GM19455 (cell line): ENCODE data around the gene MVK.

Source experiments
- ATAC-seq: cut with Tn5 transposase; IDR thresholded peaks from one replicate; pipeline ENCODE4 v1.9.1; 2021; ENCODE audit not compliant: unreplicated experiment

MVK gene

GRCh38 chr12:109544955-109545531 lies 28.6 kb upstream of the MVK start:
- no peak for ATAC-seq

- ATAC-seq, result no peak
Observed at GRCh38 chr12:109545826-109546225, 27.8 kb upstream of the MVK start.

DNA sequence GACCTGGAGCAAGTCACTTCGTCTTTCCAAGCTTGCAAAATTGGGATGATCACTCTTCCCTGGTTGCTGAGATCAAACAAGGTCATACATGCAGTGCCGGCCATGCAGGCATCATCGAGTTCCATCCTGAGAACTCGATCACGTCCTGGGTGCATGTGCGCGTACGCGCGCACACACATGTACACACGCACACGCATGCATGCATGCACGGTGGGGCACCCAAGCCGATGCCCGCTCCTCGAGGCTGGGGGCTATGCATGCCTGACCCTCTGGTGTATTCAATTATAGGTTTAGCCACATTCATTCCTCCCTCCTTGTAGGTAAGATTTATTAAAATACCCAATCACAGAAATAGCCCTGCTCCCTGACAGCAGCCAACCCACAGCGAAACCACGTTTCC lies 26.3 kb upstream of the MVK start:
- no peak for ATAC-seq

- no peak for ATAC-seq
Observed at GRCh38 chr12:109548258-109548657, 25.3 kb upstream of the MVK start.

DNA sequence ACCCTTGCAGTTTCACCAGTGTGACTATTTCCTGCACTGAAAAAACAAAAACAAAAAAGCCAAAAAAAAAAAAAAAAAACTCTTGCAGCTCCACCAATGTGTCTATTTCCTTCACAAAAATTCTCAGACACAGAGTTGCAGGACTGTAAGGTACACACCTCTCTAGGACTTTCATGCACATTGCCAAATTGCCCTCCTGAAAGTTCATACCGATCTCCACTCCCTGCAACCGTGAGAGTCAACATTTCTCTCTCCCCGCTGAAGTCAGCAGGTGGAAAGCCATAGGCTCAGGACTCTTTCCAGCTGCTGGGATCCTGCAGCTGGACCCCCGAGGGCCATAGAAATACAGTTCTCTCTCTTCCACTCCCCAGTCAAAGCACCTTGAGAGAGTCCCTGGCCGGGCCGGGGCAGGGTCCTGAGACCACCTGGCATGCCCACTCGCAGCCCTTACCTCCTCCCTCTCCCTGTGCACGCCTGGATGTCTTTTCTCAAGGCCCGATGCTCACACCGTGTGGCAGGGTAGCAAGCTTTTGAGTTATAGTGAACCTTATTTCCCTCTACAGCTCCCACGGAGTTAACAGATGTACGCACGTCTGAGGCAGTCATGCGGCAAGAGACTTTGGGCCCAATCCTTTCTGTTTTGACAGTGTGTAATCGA lies 23.9 kb upstream of the MVK start:
- no peak for ATAC-seq

DNA sequence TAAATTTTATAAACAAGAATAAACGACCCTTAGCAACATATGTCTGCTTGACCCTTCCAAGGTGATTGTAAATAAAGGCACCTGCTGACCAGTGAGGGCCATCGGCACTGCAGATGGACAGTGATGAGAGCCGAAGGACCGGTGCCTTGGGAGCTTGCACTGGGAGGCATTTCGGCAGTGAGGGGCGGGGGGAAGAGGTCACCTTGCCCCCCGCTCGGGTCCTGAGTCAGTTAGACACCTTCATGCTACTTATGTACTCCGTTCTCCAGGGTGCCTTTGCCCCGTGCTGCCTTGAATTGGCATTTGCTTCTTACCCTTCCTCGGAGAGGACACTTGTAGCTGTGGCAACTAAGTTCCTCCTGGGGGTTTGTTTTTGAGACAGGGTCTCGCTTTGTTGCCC lies 23.3 kb upstream of the MVK start:
- ATAC-seq, result no peak

DNA sequence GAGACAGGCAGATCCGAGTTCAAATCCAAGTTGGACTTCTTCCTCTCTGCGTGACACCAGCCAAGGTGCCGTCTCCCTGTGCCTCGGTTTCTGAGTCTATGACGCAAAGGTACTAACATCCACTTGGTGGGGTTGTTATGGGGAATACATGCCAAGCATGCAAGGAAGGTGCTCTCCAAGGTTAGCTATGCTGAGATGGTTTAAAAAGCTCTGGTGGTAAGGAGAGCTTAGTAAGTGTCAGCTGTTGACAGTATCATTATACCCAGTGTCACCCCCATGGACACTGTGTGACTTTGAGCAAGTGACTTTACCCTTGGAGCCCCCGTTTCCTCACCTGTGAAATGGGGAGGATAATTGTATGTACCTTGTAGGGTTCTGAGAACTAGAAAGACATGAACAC lies 22.5 kb upstream of the MVK start:
- ATAC-seq, result no peak

DNA sequence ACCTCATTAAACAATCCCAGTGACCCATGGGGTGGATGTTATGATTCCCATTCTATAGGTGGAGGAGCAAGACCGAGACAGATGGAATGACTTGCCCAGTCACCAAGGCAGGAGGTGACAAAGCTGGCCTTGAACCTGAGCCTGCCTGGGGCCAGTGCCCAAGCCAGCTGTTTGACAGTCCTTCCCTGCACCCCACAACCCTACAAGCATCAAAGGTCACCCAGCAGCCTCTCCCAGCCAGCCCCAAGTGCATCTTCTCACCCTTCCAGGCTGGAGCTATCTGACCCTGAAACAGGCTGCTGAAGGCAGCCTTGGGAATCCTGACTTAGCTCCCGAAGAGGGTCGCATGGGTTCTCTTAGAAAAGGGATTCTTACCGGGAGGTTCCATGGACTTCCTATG lies 20.6 kb upstream of the MVK start:
- ATAC-seq, result no peak

- no peak for ATAC-seq
Observed at GRCh38 chr12:109553483-109553882, 20.1 kb upstream of the MVK start.

DNA sequence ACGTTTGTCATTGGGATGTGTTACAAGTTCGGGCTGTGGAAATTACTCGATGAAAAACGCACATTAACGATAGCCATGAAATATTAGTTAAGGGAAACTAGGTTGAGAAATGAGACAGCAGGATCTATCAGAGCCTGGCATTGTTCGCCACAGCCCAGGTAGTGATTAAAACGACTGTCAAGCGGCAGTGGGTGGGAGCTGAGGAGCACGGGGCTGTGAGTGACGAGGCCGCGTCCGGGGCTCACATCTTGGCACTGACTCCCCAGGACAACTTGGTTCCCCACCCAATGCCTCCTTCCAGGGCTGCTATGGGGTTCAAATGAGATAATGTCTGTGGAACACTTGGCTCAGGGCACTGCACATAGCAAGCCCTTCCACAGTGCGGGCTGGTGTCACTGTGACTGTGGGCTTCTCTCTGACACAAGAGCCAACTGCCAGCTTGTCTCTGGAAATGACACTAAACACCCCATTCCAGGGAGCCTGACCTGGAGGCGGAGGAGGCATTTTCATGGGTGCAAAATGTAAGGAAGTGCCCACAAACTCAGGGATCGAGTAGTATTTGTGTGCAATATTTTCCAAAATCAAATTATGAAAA lies 19.6 kb upstream of the MVK start:
- no peak for ATAC-seq

GRCh38 chr12:109554761-109555160 lies 18.8 kb upstream of the MVK start:
- ATAC-seq, result no peak

- no peak for ATAC-seq
Observed at GRCh38 chr12:109555431-109556315, 17.9 kb upstream of the MVK start.

DNA sequence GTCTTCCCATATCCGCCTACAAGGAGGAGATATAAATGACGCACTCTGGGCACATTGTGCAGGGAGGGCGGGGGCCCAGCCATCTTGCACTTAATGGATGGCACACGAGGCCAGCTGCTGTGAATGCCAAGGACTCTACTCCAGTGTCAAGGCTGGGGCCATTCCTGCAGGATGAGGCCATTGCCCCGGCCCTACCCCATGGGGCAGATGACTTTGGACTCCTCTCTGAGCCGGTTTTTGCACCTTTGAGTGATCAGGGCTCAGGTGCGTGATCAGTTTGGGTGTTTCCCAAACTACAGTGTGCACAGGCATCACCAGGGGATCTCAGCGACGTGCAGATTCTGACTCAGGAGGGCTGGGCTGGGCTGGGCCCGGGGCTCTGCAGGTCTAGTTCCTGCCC lies 16.4 kb upstream of the MVK start:
- ATAC-seq, result no peak

- no peak for ATAC-seq
Observed at GRCh38 chr12:109557805-109558204, 15.8 kb upstream of the MVK start.

GRCh38 chr12:109558374-109559199 lies 15.0 kb upstream of the MVK start:
- no peak for ATAC-seq

- no peak for ATAC-seq
Observed at GRCh38 chr12:109559200-109559505, 14.4 kb upstream of the MVK start.

GRCh38 chr12:109559601-109560000 lies 14.0 kb upstream of the MVK start:
- ATAC-seq, result no peak

DNA sequence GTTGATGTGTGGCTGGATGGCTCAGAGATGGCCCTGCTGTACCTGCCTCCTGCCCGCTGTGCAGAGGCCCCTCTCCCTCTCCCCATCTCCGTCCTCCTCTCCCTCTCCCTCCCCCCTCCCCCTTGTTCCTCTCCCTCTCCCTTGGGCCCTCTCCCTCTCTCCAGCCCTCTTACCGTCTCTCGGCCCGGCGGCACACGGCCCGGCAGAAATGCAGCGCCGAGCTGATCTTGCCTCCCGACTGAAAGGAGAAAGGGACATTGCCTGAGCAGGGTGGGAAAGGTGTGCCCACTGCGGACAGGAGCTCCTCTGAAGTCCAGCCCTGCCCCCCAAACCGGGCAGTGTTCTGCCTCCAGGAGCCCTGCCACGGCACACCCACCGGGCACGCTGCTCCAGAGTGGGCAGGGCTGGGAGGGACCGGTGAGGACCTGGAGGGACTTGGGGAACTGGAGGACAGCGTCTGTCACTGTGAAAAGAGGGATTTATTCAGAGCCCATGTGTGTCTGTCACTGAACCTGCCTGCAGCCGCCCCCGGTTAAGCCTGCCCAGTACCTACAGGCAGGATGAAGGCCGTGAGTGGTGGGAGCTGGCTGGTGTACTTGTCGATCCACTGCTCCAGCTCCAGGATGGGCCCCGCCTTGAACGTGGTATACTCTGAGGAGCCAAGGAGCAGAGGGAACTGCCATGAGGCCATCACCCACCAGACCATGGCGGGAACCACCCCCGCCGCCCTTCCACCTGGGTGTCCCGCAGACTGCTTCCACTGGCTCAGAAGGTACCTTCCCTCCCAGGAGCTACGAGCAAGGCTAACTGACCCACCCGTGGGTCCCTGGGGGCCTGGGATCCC lies 12.5 kb upstream of the MVK start:
- ATAC-seq, result no peak

- no peak for ATAC-seq
Observed at GRCh38 chr12:109561711-109562030, 11.9 kb upstream of the MVK start.

DNA sequence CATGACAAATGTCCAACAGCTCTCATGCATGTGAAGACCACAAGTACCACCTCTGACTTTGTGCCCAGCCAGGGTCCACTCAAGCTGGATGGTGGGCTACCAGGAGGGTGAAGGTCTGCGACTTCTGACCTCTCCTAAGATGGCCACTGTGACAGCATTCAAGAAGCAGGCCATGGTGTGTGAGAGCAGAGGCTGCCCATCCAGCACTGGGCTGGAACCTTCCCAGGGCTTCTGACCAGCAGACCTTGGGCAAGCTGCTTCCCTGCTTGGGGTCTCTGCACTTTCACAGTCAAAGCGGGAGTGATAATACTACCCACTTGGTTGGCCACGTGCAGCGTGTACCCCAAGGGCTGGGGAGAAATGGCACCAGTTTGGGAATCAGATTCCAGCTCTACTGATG lies 10.7 kb upstream of the MVK start:
- no peak for ATAC-seq
